ENCODE results near the gene C1QTNF8. TPM values are rescaled to one million over a fixed set of nuclear protein-coding genes. Genes with fewer than 3 reads are reported as not detected.

The C1QTNF8 gene
- total and polyA plus RNA-seq, 2 of the 13 experiments (the other 11 are each of a cell fraction or from before 2014, with no cell fraction given): 0.09 TPM; not detected in 1

DNA sequence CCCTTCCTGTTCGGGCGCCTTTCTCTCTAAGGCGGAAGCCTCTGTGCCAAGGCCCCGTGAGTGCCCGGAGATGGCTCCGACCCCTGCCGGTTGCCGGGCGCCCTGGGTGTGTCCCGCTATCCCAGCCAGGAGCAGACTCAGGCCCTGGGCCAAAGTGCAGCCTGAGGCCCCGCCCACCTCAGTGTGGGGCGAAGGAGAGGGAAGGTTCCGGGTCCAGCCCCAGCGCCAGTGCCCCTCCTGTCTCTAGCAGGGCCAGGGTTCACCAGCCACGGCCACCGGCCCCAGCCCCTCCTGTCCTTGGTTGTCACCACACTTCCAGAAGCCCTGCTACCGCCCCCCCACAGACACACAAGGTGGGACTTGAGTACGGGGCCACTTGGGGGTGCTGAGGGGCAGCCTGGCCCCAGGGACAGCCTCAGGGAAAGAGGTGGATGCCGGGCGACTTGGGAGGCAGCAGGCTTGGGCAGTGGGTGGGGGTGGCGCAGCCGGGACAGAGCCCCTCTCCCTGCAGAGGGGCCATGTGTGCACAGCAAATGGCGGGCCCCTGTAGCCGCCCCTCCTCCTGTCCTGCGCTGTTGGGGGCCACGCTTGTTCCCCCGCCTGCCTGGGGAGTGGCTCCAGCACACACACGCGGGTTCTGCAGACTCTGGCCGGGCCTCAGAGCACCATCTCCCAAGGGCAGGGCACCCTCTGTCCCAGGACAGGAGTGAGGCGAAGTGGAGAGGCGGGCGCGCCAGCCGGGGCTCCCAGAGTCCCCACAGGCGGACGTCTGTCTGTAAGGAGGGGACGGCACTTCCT is 6.0 kb downstream of the C1QTNF8 start (continued):
- TF ChIP-seq MXD4 (CRISPR knock-in tag; IDR thresholded peaks at IDR 0.05) (no peak), GFI1 (CRISPR knock-in tag; IDR thresholded peaks at IDR 0.05; ENCODE audit: borderline replicate concordance) (peak; percentile 87), MBNL3 (CRISPR knock-in tag; conservative IDR thresholded peaks at IDR 0.05) (no peak), NPAS2 (CRISPR knock-in tag; IDR thresholded peaks at IDR 0.05; ENCODE audit: borderline replicate concordance) (no peak), YY1 (IDR thresholded peaks at IDR 0.05; ENCODE audit: insufficient read depth, insufficient replicate concordance, low read depth, low read length) (peak; percentile 6), HNRNPL (IDR thresholded peaks at IDR 0.05; ENCODE audit: low read depth, low read length) (peak; percentile 99), ETV5 (CRISPR knock-in tag; IDR thresholded peaks at IDR 0.05; ENCODE audit: borderline replicate concordance) (peak; percentile 68), MIER3 (CRISPR knock-in tag; IDR thresholded peaks at IDR 0.05; ENCODE audit: borderline replicate concordance) (peak; percentile 16; the same call in 1 of the 2 replicates), MEIS2 (CRISPR knock-in tag; IDR thresholded peaks at IDR 0.05) (peak; percentile 75), PRPF4 (IDR thresholded peaks at IDR 0.05; ENCODE audit: low read depth, low read length, poor library complexity, severe bottlenecking) (no peak), HOXD1 (CRISPR knock-in tag; IDR thresholded peaks at IDR 0.05) (peak; percentile 69; the same call in 1 of the 2 replicates), PHF8 (CRISPR knock-in tag; IDR thresholded peaks at IDR 0.05) (peak; percentile 67)
- TF ChIP-seq, protein P1, sequence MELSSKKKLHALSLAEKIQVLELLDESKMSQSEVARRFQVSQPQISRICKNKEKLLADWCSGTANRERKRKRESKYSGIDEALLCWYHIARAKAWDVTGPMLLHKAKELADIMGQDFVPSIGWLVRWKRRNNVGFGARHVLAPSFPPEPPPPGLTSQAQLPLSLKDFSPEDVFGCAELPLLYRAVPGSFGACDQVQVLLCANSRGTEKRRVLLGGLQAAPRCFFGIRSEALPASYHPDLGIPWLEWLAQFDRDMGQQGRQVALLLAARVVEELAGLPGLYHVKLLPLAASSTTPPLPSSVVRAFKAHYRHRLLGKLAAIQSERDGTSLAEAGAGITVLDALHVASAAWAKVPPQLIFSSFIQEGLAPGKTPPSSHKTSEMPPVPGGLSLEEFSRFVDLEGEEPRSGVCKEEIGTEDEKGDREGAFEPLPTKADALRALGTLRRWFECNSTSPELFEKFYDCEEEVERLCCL (CRISPR knock-in tag; IDR thresholded peaks at IDR 0.05; ENCODE audit: borderline replicate concordance): no peak
- TF ChIP-seq, protein P2, sequence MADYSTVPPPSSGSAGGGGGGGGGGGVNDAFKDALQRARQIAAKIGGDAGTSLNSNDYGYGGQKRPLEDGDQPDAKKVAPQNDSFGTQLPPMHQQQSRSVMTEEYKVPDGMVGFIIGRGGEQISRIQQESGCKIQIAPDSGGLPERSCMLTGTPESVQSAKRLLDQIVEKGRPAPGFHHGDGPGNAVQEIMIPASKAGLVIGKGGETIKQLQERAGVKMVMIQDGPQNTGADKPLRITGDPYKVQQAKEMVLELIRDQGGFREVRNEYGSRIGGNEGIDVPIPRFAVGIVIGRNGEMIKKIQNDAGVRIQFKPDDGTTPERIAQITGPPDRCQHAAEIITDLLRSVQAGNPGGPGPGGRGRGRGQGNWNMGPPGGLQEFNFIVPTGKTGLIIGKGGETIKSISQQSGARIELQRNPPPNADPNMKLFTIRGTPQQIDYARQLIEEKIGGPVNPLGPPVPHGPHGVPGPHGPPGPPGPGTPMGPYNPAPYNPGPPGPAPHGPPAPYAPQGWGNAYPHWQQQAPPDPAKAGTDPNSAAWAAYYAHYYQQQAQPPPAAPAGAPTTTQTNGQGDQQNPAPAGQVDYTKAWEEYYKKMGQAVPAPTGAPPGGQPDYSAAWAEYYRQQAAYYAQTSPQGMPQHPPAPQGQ (CRISPR knock-in tag; IDR thresholded peaks at IDR 0.05; ENCODE audit: borderline replicate concordance): no peak
- TF ChIP-seq, protein P3, sequence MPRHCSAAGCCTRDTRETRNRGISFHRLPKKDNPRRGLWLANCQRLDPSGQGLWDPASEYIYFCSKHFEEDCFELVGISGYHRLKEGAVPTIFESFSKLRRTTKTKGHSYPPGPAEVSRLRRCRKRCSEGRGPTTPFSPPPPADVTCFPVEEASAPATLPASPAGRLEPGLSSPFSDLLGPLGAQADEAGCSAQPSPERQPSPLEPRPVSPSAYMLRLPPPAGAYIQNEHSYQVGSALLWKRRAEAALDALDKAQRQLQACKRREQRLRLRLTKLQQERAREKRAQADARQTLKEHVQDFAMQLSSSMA (CRISPR knock-in tag; IDR thresholded peaks at IDR 0.05): peak; percentile 80; the same call in 1 of the 2 replicates
- TF ChIP-seq, protein P4, sequence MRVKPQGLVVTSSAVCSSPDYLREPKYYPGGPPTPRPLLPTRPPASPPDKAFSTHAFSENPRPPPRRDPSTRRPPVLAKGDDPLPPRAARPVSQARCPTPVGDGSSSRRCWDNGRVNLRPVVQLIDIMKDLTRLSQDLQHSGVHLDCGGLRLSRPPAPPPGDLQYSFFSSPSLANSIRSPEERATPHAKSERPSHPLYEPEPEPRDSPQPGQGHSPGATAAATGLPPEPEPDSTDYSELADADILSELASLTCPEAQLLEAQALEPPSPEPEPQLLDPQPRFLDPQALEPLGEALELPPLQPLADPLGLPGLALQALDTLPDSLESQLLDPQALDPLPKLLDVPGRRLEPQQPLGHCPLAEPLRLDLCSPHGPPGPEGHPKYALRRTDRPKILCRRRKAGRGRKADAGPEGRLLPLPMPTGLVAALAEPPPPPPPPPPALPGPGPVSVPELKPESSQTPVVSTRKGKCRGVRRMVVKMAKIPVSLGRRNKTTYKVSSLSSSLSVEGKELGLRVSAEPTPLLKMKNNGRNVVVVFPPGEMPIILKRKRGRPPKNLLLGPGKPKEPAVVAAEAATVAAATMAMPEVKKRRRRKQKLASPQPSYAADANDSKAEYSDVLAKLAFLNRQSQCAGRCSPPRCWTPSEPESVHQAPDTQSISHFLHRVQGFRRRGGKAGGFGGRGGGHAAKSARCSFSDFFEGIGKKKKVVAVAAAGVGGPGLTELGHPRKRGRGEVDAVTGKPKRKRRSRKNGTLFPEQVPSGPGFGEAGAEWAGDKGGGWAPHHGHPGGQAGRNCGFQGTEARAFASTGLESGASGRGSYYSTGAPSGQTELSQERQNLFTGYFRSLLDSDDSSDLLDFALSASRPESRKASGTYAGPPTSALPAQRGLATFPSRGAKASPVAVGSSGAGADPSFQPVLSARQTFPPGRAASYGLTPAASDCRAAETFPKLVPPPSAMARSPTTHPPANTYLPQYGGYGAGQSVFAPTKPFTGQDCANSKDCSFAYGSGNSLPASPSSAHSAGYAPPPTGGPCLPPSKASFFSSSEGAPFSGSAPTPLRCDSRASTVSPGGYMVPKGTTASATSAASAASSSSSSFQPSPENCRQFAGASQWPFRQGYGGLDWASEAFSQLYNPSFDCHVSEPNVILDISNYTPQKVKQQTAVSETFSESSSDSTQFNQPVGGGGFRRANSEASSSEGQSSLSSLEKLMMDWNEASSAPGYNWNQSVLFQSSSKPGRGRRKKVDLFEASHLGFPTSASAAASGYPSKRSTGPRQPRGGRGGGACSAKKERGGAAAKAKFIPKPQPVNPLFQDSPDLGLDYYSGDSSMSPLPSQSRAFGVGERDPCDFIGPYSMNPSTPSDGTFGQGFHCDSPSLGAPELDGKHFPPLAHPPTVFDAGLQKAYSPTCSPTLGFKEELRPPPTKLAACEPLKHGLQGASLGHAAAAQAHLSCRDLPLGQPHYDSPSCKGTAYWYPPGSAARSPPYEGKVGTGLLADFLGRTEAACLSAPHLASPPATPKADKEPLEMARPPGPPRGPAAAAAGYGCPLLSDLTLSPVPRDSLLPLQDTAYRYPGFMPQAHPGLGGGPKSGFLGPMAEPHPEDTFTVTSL (CRISPR knock-in tag; IDR thresholded peaks at IDR 0.05; ENCODE audit: borderline replicate concordance): no peak; the same call in 1 of the 2 replicates
- TF ChIP-seq, protein P5, sequence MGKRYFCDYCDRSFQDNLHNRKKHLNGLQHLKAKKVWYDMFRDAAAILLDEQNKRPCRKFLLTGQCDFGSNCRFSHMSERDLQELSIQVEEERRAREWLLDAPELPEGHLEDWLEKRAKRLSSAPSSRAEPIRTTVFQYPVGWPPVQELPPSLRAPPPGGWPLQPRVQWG (CRISPR knock-in tag; IDR thresholded peaks at IDR 0.05; ENCODE audit: borderline replicate concordance, low read depth): no peak
